Left colon (tissue), 2 donors: ENCODE measurements around the gene OR4P4. TPM values are rescaled to one million over a fixed set of nuclear protein-coding genes. Genes with fewer than 3 reads are reported as not detected.

Experiments used
- ATAC-seq: fragments of 200-7000 bp; cut with Tn5 transposase; one replicate; pipeline ENCODE4 v1.9.1; 2020; ENCODE audit warnings: mild to moderate bottlenecking, moderate library complexity
- DNase-seq, 2 donors: peaks; one replicate each; pipeline ENCODE4 v3.0.0-alpha.2; 2020
- intact Hi-C, 2 donors: fragments of 100-400 bp; cut with DNase I in 1 of 2; cut with micrococcal nuclease in 1 of 2; formaldehyde crosslinking; loops; one replicate each; pipeline versions ENCODE4 v1.11.2 to v1.14.0; 2022; cut with DNase I, micrococcal nuclease
- long read RNA-seq: library from polyadenylated mRNA; unstranded; transcript quantifications from one replicate; pipeline ENCODE4 v2.0.0, GENCODE V29; 2021
- total RNA-seq, 2 donors: library from RNA; stranded (reverse); fragmentation: NEBNext Ultra II Directional; extraction: Animal tissue kit (Norgen Biotek cat#: 25700); gene quantifications; one replicate each; pipeline ENCODE4 v1.2.1, GENCODE V29; 2021
- donor health status: DM: no; HTN: no; CAD: no.
- donor health status: DM: yes; HTN: yes; CAD: no.

OR4P4 gene
- total RNA-seq = not detected
- long read RNA-seq = 0 reads

- DNase-seq (no peak), ATAC-seq (no peak)
- intact Hi-C loops = no loop called here
Measured at GRCh38 chr11:55634813-55635212, at the start of gene OR4P4. TSS of gene OR4P4 (plus strand) at chr11:55635113.

DNA sequence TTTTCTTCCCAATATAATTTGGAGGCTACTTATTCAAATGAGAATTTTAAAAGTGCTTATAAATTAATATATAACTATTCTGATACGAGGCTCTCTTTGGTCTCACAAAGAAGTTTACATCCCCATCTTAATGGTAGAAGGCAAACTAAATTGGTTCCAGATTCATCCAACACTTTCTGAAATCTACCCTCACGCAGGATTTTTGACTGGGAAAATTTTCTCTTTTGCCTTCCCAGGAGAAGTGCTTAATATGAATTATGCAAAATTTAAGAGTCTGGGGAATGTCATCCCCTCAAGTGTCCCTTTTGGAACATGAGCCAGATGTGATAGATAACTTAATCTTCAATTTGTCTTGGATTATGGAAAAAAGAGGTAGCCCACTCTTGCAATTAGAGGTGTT is 27.4 kb upstream of the OR4P4 start, which contains the start of gene OR4C11:
Gene OR4C11 (minus strand): TSS at position 101 of the 400 bp plus-strand sequence. CDS start 3,272 bp downstream, outside the sequence.
- no peak for ATAC-seq
- intact Hi-C loops = no loop called here
- DNase-seq = no peak

DNA sequence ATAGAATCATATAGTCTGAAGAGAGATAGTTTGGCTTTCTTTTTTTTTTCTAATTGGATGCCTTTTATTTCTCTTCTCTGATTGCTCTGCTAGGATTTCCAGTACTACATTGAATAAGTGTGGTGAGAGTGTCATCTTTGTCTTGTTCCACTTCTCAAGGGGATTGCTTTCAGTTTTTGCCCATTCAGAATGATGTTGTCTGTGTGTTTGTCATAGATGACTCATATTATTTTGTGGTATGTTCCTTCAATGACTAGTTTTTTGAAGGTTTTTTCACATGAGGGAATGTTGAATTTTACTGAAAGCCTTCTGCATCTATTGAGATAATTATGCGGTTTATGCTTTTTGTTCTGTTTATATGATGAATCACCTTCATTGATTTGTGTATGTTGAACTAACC is 10.4 kb upstream of the OR4P4 start:
- ATAC-seq (no peak), DNase-seq (no peak)
- intact Hi-C loops = no loop called here

GRCh38 chr11:55648027-55648426 is 13.1 kb downstream of the OR4P4 start, which contains the start of gene OR4S2:
TSS of gene OR4S2 (plus strand) at chr11:55648327. CDS start at chr11:55650904, 2,577 bp downstream.
- intact Hi-C loops = no loop called here
- ATAC-seq = no peak

GRCh38 chr11:55652560-55652959 is 17.6 kb downstream of the OR4P4 start:
- intact Hi-C loops = no loop called here
- ATAC-seq (no peak), DNase-seq (no peak)

More at GRCh38 chr11:55648027-55648426, 13.1 kb downstream of the OR4P4 start, which contains the start of gene OR4S2:
- DNase-seq = no peak

GRCh38 chr11:55655096-55655495 is 20.2 kb downstream of the OR4P4 start:
- ATAC-seq (no peak), DNase-seq (no peak)
- intact Hi-C loops = no loop called here

GRCh38 chr11:55658031-55658573 is 23.2 kb downstream of the OR4P4 start:
- intact Hi-C loops = no loop called here
- no peak for ATAC-seq
- DNase-seq = no peak

GRCh38 chr11:55658608-55659007 is 23.7 kb downstream of the OR4P4 start:
- DNase-seq (no peak), ATAC-seq (no peak)
- intact Hi-C loops = no loop called here

- intact Hi-C loops = no loop called here
- DNase-seq = no peak
- ATAC-seq = no peak
Measured at GRCh38 chr11:55661901-55662300, 27.0 kb downstream of the OR4P4 start, which contains the start of gene OR4C6. TSS of gene OR4C6 (plus strand) at chr11:55662201. CDS start at chr11:55665167, 2,966 bp downstream.

DNA sequence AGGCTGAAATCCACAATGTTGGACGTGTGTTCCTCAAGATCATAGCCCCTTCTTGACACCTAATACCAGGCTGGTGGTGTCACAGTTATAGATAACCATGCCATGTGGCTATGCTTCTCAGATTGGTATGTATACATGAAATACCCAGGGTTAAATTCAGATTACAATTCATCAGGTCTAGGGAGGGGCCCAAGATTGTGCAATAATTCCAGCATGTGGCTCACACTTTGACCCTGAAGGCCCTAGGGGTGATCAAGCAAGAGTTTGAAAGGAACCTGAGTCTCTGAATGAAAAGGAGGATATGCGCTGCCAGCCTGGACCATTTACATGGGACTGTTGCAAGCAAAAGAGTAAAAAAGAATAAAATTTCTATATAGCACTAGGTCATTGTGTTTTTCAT is 34.5 kb downstream of the OR4P4 start:
- ATAC-seq = no peak
- intact Hi-C loops = no loop called here
- no peak for DNase-seq

GRCh38 chr11:55673860-55674259 is 38.9 kb downstream of the OR4P4 start:
- DNase-seq (no peak), ATAC-seq (no peak)
- intact Hi-C loops = no loop called here

Other genes starting within 250 kb of the OR4P4 start
- not detected for gene OR4C15, start 80.6 kb upstream of the OR4P4 start, total RNA-seq
- gene OR4C16, start 63.0 kb upstream of the OR4P4 start, total RNA-seq = not detected
- not detected for gene OR4C11, start 27.5 kb upstream of the OR4P4 start, total RNA-seq
- gene OR4S2, start 13.2 kb downstream of the OR4P4 start, total RNA-seq = not detected
- gene OR4C6, start 27.1 kb downstream of the OR4P4 start, total RNA-seq = not detected
- gene OR5D13, start 138.3 kb downstream of the OR4P4 start, total RNA-seq = not detected
- gene OR5D14, start 160.4 kb downstream of the OR4P4 start, total RNA-seq = not detected
- not detected for gene OR5L1, start 176.3 kb downstream of the OR4P4 start, total RNA-seq
- not detected for gene OR5D18, start 184.5 kb downstream of the OR4P4 start, total RNA-seq
- not detected for gene OR5L2, start 192.1 kb downstream of the OR4P4 start, total RNA-seq
- not detected for gene OR5D16, start 203.6 kb downstream of the OR4P4 start, total RNA-seq
- not detected for gene TRIM51, start 248.2 kb downstream of the OR4P4 start, total RNA-seq